ENCODE results near the gene DUS1L. TPM values are rescaled to one million over a fixed set of nuclear protein-coding genes. Genes with fewer than 3 reads are reported as not detected.
"Not testable (repeated sequence)": the region's sequence is repeated elsewhere in the genome, so short reads cannot be mapped to it uniquely, and the experiment has no call there.

The DUS1L gene
- total RNA-seq, 1 donor from 2014 or later = 126 TPM

- no peak for TF ChIP-seq CTCF (conservative IDR thresholded peaks at IDR 0.05; ENCODE audit: low read depth, low read length)
- H3K4me3 ChIP-seq (ENCODE audit: low read depth, low read length) = no peak overlapping the region
- DNase-seq (ENCODE audit: low read depth) = no peak
Measured at GRCh38 chr17:82043507-82043906, 22.1 kb downstream of the DUS1L start.

- no peak for TF ChIP-seq CTCF (conservative IDR thresholded peaks at IDR 0.05; ENCODE audit: low read depth, low read length)
- H3K4me3 ChIP-seq (ENCODE audit: low read depth, low read length) = no peak overlapping the region
- DNase-seq (ENCODE audit: low read depth) = no peak
Measured at GRCh38 chr17:82042649-82043048, 23.0 kb downstream of the DUS1L start.

GRCh38 chr17:82041144-82041814 lies 24.3 kb downstream of the DUS1L start:
- DNase-seq (ENCODE audit: low read depth) = no peak
- no peak overlapping the region for H3K4me3 ChIP-seq (ENCODE audit: low read depth, low read length)
- no peak for TF ChIP-seq CTCF (conservative IDR thresholded peaks at IDR 0.05; ENCODE audit: low read depth, low read length)

- DNase-seq (ENCODE audit: low read depth) = no peak
- no peak for TF ChIP-seq CTCF (conservative IDR thresholded peaks at IDR 0.05; ENCODE audit: low read depth, low read length)
- no peak overlapping the region for H3K4me3 ChIP-seq (ENCODE audit: low read depth, low read length)
Measured at GRCh38 chr17:82039695-82040299, 25.8 kb downstream of the DUS1L start.

- DNase-seq (ENCODE audit: low read depth); H3K4me3 ChIP-seq (ENCODE audit: low read depth, low read length): not testable (repeated sequence)
Measured at GRCh38 chr17:82038796-82039409, 26.7 kb downstream of the DUS1L start.

- no peak for DNase-seq (ENCODE audit: low read depth)
- H3K4me3 ChIP-seq (ENCODE audit: low read depth, low read length) = peak overlapping the region; percentile 70
- no peak for TF ChIP-seq CTCF (conservative IDR thresholded peaks at IDR 0.05; ENCODE audit: low read depth, low read length)
Measured at GRCh38 chr17:82037889-82038195, 27.8 kb downstream of the DUS1L start.

GRCh38 chr17:82037092-82037888 lies 28.3 kb downstream of the DUS1L start, which contains the start of gene DCXR:
DCXR (minus strand) TSS chr17:82037697; CDS start chr17:82037682, 15 bp downstream.
- H3K4me3 ChIP-seq (ENCODE audit: low read depth, low read length) = peak within 1 kb of the TSS; percentile 70
- DNase-seq (ENCODE audit: low read depth) = peak; percentile 42
- TF ChIP-seq CTCF (conservative IDR thresholded peaks at IDR 0.05; ENCODE audit: low read depth, low read length) = peak; percentile 62
